Cardiac septum (tissue), 1 donor: Measurements from ENCODE around the gene ZC3H7B. TPM values are rescaled to one million over a fixed set of nuclear protein-coding genes. Genes with fewer than 3 reads are reported as not detected.

ENCODE experiments used
- DNase-seq: peaks from one replicate; pipeline ENCODE4 v3.0.0-alpha.2; 2020; ENCODE audit warnings: low spot score
- intact Hi-C: fragments of 100-400 bp; cut with DNase I; formaldehyde crosslinking; loops from one replicate; pipeline ENCODE4 v1.14.0; 2022
- total RNA-seq: library from RNA; stranded (reverse); fragmentation: NEBNext Ultra II Directional; extraction: Animal tissue kit (Norgen Biotek cat#: 25700); gene quantifications from one replicate; pipeline ENCODE4 v1.2.1, GENCODE V29; 2021
- donor health status: DM: no; HTN: no; CAD: no.

Gene ZC3H7B
- total RNA-seq, 1 donor from 2014 or later = 37.2 TPM

GRCh38 chr22:41367680-41368542 is 66.6 kb downstream of the ZC3H7B start:
- intact Hi-C loops = no loop called here
- no peak for DNase-seq

DNA sequence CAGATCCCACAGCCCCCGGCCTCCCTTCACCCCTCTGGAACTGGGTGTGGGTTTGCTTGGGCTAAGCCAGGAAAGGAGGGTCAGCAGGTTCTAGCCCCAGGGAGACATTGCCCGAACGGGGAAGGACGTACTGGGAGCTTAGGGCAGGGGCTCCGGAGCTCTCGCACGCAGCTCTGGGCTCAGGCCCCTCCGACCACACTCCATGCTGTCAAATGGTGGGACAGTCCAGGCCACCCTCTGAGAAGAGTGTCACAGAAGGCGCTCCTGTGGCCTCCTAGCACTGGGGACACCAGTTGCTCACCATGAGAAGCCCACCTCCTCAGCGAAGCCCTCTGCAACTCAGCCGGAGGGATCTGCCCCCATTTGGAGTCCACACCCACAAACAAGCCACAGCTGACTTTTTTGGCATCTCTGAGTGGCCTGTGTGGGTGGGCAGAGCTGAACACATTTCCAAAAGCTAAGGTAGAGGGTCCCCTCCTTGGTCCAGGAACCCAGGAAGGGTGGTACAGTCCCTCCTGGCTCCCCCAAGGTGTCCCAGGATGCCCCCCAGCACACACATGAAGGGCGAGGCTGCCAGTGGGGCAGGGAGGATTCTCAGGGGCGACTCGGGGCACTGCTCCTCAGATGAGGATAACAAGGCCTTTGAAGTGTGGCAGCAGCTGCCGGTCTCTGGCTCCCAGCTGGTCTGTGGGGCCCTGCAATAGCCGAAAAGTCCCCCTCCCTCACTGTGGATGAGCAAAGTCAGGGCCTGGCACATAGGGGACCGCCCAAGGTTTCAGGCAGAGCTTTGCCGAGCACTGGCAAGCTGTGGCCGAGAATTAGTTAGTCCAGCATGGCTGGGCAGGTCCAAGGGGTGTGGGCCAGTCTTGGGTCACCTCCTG is 67.5 kb downstream of the ZC3H7B start:
- no peak for DNase-seq
- intact Hi-C loops = no loop called here

GRCh38 chr22:41369424-41369745 is 68.1 kb downstream of the ZC3H7B start:
- intact Hi-C loops = no loop called here
- no peak for DNase-seq

GRCh38 chr22:41369837-41370236 is 68.5 kb downstream of the ZC3H7B start:
- intact Hi-C loops = no loop called here
- DNase-seq = no peak

- intact Hi-C loops = no loop called here
- no peak for DNase-seq
These were observed 76.5 kb downstream of the ZC3H7B start for GRCh38 chr22:41377846-41378245.

- intact Hi-C loops = loop anchor here (1.0 to 5.0 kb wide), 2 partner anchors 67 to 94 kb away; partner anchors contain the start of gene RANGAP1
- no peak for DNase-seq
These were observed 79.6 kb downstream of the ZC3H7B start for GRCh38 chr22:41380993-41381328.

DNA sequence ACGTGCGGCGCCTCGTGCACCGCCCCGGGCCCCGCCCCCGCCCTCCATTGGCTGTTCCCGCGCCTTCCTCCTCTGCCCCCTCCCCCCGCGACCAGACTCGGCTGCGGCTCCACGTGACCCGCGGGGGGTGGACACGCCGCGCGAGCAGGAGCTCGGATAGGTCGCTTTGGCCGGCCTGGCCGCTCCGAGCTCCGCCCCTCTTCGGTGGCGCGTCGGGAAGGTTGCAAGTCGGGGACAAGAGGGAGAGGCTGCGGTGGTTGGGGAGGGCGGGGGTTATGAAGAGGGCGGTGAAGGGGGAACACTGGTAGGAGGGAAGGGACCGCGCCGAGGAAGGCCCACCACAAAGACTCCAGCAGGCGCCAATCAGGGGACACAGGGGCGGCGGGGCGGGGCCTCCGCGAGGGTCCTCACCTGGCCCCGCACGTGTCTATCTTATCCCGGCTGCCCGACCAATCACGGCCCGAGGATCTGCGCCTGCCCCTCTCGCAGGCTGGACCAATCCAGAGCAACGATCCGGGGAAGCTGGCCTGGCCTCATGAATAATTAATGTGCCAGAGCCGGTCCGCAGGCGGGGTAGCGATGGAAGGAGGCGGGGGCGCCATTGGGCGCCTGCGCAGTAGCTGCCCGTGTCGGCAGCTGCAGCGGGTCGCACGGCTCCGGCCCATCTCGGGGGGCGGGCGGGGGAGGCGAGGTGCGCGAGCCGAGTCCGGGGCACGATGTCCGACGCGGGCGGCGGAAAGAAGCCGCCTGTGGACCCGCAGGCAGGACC is 80.2 kb downstream of the ZC3H7B start, which contains the start of gene TEF:
Gene TEF (plus strand): TSS at position 614 of the 769 bp plus-strand sequence. CDS start 103 bp downstream, at position 717.
- DNase-seq = peak; percentile 98
- intact Hi-C loops = loop anchor here (1.0 to 5.0 kb wide), 2 partner anchors 67 to 94 kb away; partner anchors contain the start of gene RANGAP1

GRCh38 chr22:41382098-41382578 is 80.8 kb downstream of the ZC3H7B start:
- peak; percentile 84 for DNase-seq
- intact Hi-C loops = loop anchor here (5.0 kb wide), 1 partner anchor 95 kb away; the partner anchor contains the start of gene RANGAP1

DNA sequence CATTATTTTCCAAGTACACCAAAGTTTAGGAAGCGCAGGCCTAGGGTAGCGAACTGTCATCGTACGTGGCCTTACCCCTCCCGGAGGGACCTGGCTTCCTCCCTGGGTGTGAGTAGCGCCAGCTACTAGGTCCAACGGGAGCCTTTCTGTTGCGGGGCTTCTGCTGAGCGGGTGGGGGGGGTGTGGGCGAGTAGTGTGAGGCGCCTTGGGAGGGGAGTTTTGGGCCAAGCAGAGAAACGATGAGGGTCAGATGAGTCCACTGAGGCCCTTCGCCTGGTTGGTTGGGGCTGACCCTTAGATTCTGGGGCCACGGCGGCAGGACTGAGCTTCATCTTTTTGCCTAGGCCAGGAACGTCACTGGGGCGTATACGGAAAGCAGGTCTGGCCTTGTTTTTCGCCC is 81.3 kb downstream of the ZC3H7B start:
- intact Hi-C loops = loop anchor here (5.0 kb wide), 1 partner anchor 95 kb away; the partner anchor contains the start of gene RANGAP1
- no peak for DNase-seq

DNA sequence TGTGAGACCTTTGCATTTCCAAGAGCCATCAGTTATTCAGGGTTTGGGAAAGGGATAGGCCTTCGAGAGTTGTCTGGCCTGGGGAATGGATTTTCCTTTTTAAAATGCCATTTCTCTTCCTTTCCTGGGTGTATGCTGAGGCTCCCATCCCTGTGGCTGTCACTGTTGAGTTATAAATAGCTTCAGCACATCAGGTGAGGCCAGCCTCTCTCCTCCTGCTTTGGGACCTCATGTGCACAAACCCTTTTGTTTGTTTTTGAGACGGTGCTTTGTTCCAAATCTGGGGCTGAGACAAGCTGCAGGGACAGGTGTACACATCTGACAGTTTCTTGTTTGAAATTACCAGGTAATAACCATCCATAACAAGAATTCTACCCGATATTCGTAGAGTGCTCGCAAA is 81.8 kb downstream of the ZC3H7B start:
- intact Hi-C loops = loop anchor here (5.0 kb wide), 1 partner anchor 96 kb away; the partner anchor contains the start of gene RANGAP1
- DNase-seq = no peak

DNA sequence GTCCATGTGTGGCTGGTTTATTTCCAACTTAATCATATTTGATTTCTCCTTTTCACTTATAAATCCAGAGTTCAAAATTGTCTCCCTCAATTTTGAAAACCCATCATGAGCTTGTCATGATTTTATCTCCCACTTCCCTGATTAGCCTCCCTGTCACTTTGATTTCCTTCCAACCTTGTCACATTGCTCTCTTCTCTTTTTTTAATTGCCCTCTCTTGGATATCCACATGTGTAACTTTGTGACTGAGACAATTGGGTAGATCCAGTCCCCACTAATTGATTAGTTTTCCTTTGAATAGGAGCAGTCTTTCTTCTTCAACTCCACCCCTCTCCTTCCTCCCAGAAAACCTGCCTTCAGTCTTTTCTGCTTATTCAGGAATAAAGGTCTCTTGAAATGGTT is 82.8 kb downstream of the ZC3H7B start:
- DNase-seq = no peak
- intact Hi-C loops = loop anchor here (5.0 kb wide), 1 partner anchor 97 kb away; the partner anchor contains the start of gene RANGAP1

- DNase-seq = no peak
- intact Hi-C loops = no loop called here
These were observed 86.0 kb downstream of the ZC3H7B start for GRCh38 chr22:41387341-41387740.

DNA sequence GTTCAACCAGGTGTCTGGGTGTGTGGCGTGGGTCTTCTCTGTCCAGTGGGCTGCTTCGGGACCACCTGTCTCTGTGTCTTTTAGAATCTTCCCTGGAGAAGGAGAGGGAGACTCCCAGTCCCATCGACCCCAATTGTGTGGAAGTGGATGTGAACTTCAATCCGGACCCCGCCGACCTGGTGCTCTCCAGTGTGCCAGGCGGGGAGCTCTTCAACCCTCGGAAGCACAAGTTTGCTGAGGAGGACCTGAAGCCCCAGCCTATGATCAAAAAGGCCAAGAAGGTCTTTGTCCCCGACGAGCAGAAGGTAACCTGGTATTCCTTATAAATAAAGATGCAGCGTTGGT is 92.7 kb downstream of the ZC3H7B start:
- intact Hi-C loops = no loop called here
- DNase-seq = no peak

GRCh38 chr22:41395531-41396240 is 94.4 kb downstream of the ZC3H7B start:
- no peak for DNase-seq
- intact Hi-C loops = no loop called here

GRCh38 chr22:41397143-41397811 is 96.0 kb downstream of the ZC3H7B start:
- no peak for DNase-seq
- intact Hi-C loops = no loop called here

DNA sequence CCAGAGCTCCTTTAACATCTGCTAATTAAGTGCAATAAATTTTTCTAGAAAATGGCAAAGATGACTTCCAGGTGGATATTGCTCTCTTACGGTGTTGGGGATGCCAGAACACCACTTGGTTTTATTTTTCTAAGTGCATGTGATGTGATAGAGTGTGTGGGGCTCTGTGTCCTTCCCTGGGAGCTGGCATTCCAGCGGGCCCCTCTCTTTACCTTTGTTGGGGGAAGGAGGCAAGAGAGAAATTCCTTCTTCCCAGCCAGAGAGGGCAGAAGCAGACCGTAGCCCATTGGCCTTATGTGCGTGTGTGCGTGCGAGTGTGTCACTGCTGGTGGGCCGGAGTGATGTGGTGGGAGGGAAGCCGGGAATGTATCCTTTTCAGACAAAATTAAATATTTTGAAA is 97.6 kb downstream of the ZC3H7B start:
- DNase-seq = no peak
- intact Hi-C loops = no loop called here

GRCh38 chr22:41401781-41402648 is 100.7 kb downstream of the ZC3H7B start:
- intact Hi-C loops = loop anchor here (2.0 to 5.0 kb wide), 2 partner anchors 115 to 195 kb away; no protein-coding TSS in a partner anchor
- DNase-seq = peak; percentile 83
